ENCODE measurements around the gene RCAN2.

RCAN2 gene

DNA sequence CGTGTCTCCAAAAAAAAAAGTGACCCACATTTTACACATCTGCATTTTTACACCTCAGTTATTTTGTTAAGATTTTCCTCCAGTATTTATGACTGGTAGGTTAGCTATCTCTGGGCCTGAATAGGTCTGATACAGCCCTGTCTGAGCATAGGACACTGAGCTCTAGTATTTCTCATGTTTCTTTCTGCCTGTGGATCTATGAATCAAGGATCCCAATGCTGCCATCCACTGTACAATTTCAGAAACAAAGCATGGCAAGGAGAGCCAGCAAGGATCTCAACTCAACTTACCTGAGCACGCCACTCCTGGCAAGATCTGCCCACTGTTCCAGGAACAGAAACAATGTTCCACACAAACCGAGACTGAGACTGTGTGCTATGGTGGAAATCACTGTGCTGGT lies 284.1 kb downstream of the RCAN2 start:
- no peak for DNase-seq

DNA sequence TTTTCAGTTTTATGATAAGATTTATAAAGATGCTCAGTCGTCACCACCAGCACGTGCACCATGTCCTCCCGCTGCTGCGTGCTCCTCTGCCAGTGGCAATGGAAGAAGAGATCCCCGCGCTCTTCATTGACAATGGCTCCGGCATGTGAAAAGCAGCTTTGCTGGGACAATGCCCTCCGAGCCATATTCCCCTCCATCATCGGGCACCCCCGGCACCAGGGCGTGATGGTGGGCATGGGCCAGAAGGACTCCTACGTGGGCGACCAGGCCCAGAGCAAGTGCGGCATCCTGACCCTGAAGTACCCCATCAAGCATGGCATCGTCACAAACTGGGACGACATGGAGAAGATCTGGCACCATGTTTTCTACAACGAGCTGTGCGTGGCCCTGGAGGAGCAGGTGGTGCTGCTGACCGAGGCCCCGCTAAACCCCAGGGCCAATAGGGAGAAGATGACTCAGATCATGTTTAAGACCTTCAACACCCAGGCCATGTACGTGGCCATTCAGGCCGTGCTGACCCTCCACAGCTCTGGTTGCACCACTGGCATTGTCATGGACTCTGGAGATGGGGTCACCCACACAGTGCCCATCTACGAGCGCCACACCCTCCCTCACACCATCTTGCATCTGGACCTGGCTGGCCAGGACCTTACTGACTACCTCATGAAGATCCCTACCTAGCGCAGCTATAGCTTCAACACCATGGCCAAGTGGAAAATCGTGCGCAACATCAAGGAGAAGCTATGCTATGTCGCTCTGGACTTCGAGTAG lies 286.2 kb downstream of the RCAN2 start:
- DNase-seq: no peak

- DNase-seq: no peak
These were observed 287.7 kb downstream of the RCAN2 start for GRCh38 chr6:46203391-46204177.

DNA sequence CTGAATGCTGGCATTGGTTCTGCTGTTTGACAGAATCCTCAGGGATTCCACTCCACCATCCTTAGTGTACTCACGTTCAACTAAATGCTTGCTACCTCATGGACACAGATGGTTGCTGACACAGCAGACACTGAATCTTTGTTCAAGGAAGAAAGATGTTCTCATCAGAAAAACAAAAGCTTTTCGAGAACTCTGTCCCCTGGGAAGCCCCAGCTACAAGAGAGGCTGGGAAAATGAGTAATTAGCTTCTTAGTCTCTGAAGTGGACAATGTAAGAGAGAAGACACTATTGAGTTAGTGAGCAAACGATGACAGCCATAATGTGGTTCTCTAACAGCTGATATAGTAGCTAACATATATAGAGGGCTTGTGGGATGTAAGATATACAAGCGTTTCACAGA lies 289.5 kb downstream of the RCAN2 start:
- no peak for DNase-seq

DNA sequence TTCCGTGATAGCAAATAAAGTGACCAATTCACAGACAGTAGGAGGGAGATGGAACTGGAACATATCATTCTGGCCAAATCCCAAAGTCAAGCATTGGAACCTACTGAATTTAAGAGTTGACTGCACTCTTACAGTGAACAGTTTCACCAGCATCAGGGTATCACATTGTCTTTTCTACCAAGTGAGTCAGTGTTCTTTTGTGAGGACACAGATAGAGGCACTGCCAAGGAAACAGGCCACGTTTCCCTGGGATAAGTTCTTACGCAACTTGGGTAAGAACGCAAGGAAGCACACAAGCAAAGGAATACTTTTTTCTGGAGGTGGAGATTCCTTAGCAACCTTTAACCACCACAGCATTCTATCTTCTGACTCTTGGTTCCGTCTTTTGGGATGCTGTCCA lies 291.9 kb downstream of the RCAN2 start:
- no peak for DNase-seq

DNA sequence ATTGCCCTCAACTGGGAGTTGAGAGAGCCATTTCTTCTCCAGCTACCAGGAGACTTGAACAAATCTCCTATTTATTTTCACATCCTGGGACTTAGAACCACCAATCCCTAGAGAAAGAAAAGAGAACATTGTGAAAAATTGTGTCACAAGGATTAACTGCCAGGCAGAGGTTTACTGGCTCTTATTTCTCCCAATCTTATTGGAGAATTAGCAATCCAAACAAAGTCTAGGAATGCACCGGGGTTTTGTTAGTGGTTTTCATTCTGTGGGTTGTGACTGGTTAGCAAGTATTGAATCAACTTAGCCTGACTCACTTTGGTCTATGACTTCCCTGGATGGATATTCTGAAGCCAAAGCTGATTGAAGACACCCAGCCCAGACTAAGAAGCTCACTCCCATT lies 299.3 kb downstream of the RCAN2 start:
- DNase-seq: no peak

DNA sequence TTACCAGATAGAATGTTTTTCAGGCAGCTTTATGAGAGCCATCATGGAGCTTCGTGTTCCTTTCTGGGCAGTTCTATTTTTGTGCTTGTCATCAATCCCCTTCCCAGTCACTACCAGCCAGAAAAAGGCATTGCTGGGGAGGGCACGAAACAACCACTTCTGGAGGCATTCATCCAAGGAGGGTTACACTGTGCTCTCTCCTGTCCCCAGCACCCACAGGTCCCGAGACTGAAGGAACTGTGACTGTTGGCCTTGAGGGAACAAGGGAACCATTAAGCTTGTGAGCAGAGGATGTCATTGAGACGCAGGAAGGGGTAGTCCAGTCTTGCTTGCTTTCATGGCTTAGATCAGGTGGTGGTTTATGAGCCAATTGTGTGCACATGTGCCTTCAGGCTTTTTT lies 300.4 kb downstream of the RCAN2 start:
- DNase-seq: no peak

- DNase-seq: no peak
These were observed 301.5 kb downstream of the RCAN2 start for GRCh38 chr6:46189726-46190125.

- no peak for DNase-seq
These were observed 304.7 kb downstream of the RCAN2 start for GRCh38 chr6:46186583-46186982.

- no peak for DNase-seq
These were observed 307.1 kb downstream of the RCAN2 start for GRCh38 chr6:46184114-46184513.

DNA sequence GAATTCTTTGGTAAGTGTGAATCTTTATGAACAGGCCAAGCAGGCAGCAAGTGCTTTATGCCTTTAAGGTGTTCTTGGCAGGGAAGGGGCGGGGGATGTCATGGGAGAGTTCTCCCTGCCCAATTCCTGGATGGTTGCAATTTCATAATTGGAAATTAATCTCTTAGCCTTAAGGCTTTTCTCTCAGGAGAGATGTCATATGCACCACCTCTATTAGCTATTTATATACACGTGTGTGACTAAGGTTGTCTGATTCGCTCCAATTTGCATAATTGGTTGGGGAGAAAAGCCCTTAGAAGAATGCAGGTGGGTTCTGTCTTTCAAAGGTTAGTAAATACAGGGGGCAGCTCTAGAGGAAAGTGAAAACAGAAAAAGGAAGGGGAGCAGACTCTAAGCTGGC lies 315.3 kb downstream of the RCAN2 start:
- no peak for DNase-seq

DNA sequence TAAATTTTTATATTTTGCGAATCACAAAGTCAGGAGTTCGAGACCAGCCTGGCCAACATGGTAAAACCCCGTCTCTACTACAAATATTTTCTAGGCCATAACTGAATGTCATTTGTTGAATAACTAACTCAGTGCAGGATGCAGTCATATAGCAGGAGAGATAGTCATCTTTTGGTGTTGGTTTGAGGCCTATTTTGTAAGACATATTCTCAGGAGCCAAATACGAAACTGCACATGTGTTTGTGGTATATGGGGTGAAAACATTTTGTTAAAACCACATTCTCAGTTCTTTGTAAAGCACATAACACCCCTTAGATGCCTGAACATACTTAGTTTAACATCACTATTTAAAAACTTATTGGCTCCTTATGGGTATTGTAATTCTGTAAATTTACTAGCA lies 315.8 kb downstream of the RCAN2 start:
- DNase-seq: no peak

GRCh38 chr6:46174904-46175303 lies 316.3 kb downstream of the RCAN2 start:
- no peak for DNase-seq

DNA sequence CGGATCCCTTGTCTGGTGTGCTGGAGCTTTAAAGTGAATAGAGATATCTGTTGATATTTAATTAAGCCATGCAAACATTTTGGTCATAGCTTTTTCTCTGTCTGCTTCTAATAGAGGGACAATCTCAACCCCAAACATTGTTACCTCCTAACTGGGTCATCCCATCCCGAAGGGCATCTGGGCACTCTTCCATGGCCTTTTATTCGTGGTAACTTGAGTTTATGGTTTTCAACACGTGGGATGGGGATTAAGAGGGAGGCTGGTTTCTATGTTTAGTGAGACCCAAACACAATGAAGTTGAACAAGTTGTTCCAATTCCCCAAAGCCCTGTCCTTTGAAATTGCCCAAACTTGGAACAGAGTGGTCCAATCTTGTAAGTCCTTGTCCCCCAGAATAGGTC lies 319.1 kb downstream of the RCAN2 start:
- no peak for DNase-seq

Measured in NCI-H2081 (cell line).